Trophoblast cell (in vitro differentiated cells and primary cell): ENCODE data around the gene COX6A1.

Experiments used
- DNase-seq, 2 donors: peaks; one replicate each; pipeline ENCODE4 v3.0.0-alpha.2; 2016
- H2AFZ ChIP-seq: 2 replicates; pipeline ENCODE4 v1.6.1; 2013; ENCODE audit warnings: low read length, moderate library complexity, mild to moderate bottlenecking; ENCODE audit not compliant: insufficient read depth, poor library complexity
- H2AK5ac ChIP-seq: 2 replicates; pipeline ENCODE4 v1.6.1; 2013; ENCODE audit warnings: mild to moderate bottlenecking, low read length
- H2BK120ac ChIP-seq: 2 replicates; pipeline ENCODE4 v1.6.1; 2013; ENCODE audit warnings: low read length, mild to moderate bottlenecking, moderate library complexity; ENCODE audit not compliant: insufficient read depth, poor library complexity
- H2BK12ac ChIP-seq: 2 replicates; pipeline ENCODE4 v1.6.1; 2013; ENCODE audit warnings: mild to moderate bottlenecking, low read length, moderate library complexity
- H2BK5ac ChIP-seq: 2 replicates; pipeline ENCODE4 v1.6.1; 2013; ENCODE audit warnings: low read length, low read depth, moderate library complexity, mild to moderate bottlenecking; ENCODE audit not compliant: poor library complexity
- H3K14ac ChIP-seq: 2 replicates; pipeline ENCODE4 v1.6.1; 2013; ENCODE audit warnings: mild to moderate bottlenecking, low read length
- H3K18ac ChIP-seq: 2 replicates; pipeline ENCODE4 v1.6.1; 2013; ENCODE audit warnings: mild to moderate bottlenecking, low read length
- H3K23ac ChIP-seq: 2 replicates; pipeline ENCODE4 v1.6.1; 2013; ENCODE audit warnings: low read length
- H3K27ac ChIP-seq: 2 replicates; pipeline ENCODE4 v1.5.1; 2013; ENCODE audit warnings: low read depth, mild to moderate bottlenecking, inconsistent platforms, low read length, moderate library complexity
- H3K27me3 ChIP-seq: 2 replicates; pipeline ENCODE4 v1.6.1; 2013; ENCODE audit warnings: inconsistent platforms, mild to moderate bottlenecking, low read length, moderate library complexity; ENCODE audit not compliant: insufficient read depth
- H3K36me3 ChIP-seq, 2 experiments: 1 replicate in 1 of 2; 2 replicates in 1 of 2; pipeline ENCODE4 v1.6.1; 2013; ENCODE audit warnings: low read length in 2 of 2, mild to moderate bottlenecking in 2 of 2, moderate library complexity in 1 of 2; ENCODE audit not compliant: insufficient read depth in 2 of 2, control insufficient read depth in 1 of 2
- H3K4ac ChIP-seq: 2 replicates; pipeline ENCODE4 v1.6.1; 2013; ENCODE audit warnings: low read depth, mild to moderate bottlenecking, low read length, moderate library complexity
- H3K4me1 ChIP-seq, 2 experiments: 1 replicate in 1 of 2; 2 replicates in 1 of 2; pipeline ENCODE4 v1.6.1; 2013; ENCODE audit warnings: low read length in 2 of 2, mild to moderate bottlenecking in 2 of 2, moderate library complexity in 1 of 2; ENCODE audit not compliant: insufficient read depth in 2 of 2, control insufficient read depth in 1 of 2
- H3K4me2 ChIP-seq: 2 replicates; pipeline ENCODE4 v1.6.1; 2013; ENCODE audit warnings: inconsistent platforms, mild to moderate bottlenecking, low read length, moderate library complexity
- H3K4me3 ChIP-seq: 2 replicates; pipeline ENCODE4 v1.5.1; 2013; ENCODE audit warnings: mild to moderate bottlenecking, low read depth, low read length, inconsistent platforms
- H3K79me1 ChIP-seq: one replicate; pipeline ENCODE4 v1.6.1; 2013; ENCODE audit warnings: low read length
- H3K79me2 ChIP-seq: 2 replicates; pipeline ENCODE4 v1.6.1; 2013; ENCODE audit warnings: low read length, mild to moderate bottlenecking; ENCODE audit not compliant: control insufficient read depth, insufficient read depth, poor library complexity
- H3K9ac ChIP-seq: 2 replicates; pipeline ENCODE4 v1.6.1; 2013; ENCODE audit warnings: mild to moderate bottlenecking, low read length
- H3K9me3 ChIP-seq: 2 replicates; pipeline ENCODE4 v1.6.1; 2013; ENCODE audit warnings: low read depth, mild to moderate bottlenecking, control low read depth, inconsistent platforms, low read length; ENCODE audit not compliant: insufficient read depth
- H4K12ac ChIP-seq: 2 replicates; pipeline ENCODE4 v1.6.1; 2013; ENCODE audit warnings: low read depth, mild to moderate bottlenecking, low read length, moderate library complexity
- H4K8ac ChIP-seq: 2 replicates; pipeline ENCODE4 v1.6.1; 2013; ENCODE audit warnings: low read depth, mild to moderate bottlenecking, low read length, moderate library complexity
- H4K91ac ChIP-seq: one replicate; pipeline ENCODE4 v1.6.1; 2013; ENCODE audit warnings: low read depth, mild to moderate bottlenecking, low read length, moderate library complexity
- WGBS: extraction: QIAGEN DNeasy Blood & Tissue Kit; methylation state at CpG from one replicate; pipeline ENCODE4 v1.1.7; 2013; ENCODE audit warnings: missing lambda C conversion rate; ENCODE audit not compliant: insufficient read length, insufficient coverage; ENCODE audit errors: extremely low coverage; 5-methylcytosine and 5-hydroxymethylcytosine counted together

The COX6A1 gene

GRCh38 chr12:120417917-120418580 lies 19.9 kb upstream of the COX6A1 start:
- Histone ChIP-seq H3K9ac (no peak overlapping the region), H2BK5ac (no peak overlapping the region), H3K36me3 (no peaks in the 10 kb centered on the region), H2BK12ac (no peak overlapping the region), H4K91ac (no peak overlapping the region), H3K27ac (no peak overlapping the region), H3K23ac (no peak overlapping the region), H3K4me3 (no peak overlapping the region), H3K27me3 (no peaks in the 10 kb centered on the region), H3K79me1 (no peaks in the 10 kb centered on the region), H3K18ac (no peak overlapping the region), H3K4ac (no peak overlapping the region), H3K4me2 (no peak overlapping the region), H3K14ac (no peak overlapping the region), H2BK120ac (no peak overlapping the region), H2AFZ (no peak overlapping the region), H4K8ac (no peak overlapping the region), H4K12ac (no peak overlapping the region), H3K9me3 (no peaks in the 10 kb centered on the region), H2AK5ac (no peak overlapping the region), H3K4me1 (peaks cover 3 to 5% of the 10 kb centered on the region in 2 experiments), H3K79me2 (no peaks in the 10 kb centered on the region)
- no peak for DNase-seq
- WGBS, result no CpG with 5 or more reads among the region's 4 CpGs

- Histone ChIP-seq H3K79me1 (no peaks in the 10 kb centered on the region), H3K79me2 (no peaks in the 10 kb centered on the region), H3K14ac (no peak overlapping the region), H4K8ac (no peak overlapping the region), H2BK120ac (no peak overlapping the region), H3K18ac (no peak overlapping the region), H3K27me3 (no peaks in the 10 kb centered on the region), H2AFZ (no peak overlapping the region), H3K4me2 (no peak overlapping the region), H4K12ac (no peak overlapping the region), H3K9ac (no peak overlapping the region), H4K91ac (no peak overlapping the region), H2BK12ac (no peak overlapping the region), H3K23ac (no peak overlapping the region), H3K36me3 (no peaks in the 10 kb centered on the region), H2BK5ac (no peak overlapping the region), H3K4me1 (no peaks in the 10 kb centered on the region), H3K27ac (no peak overlapping the region), H3K9me3 (no peaks in the 10 kb centered on the region), H3K4ac (no peak overlapping the region), H3K4me3 (no peak overlapping the region), H2AK5ac (no peak overlapping the region)
- no peak for DNase-seq
- WGBS, result no CpG with 5 or more reads among the region's 4 CpGs
Observed at GRCh38 chr12:120421701-120422100, 16.2 kb upstream of the COX6A1 start.

GRCh38 chr12:120422892-120423456 lies 14.9 kb upstream of the COX6A1 start:
- WGBS, result no CpG with 5 or more reads among the region's 7 CpGs
- Histone ChIP-seq H3K79me2 (no peaks in the 10 kb centered on the region), H3K9ac (no peak overlapping the region), H3K23ac (no peak overlapping the region), H4K91ac (no peak overlapping the region), H3K27me3 (no peaks in the 10 kb centered on the region), H4K12ac (no peak overlapping the region), H2BK120ac (no peak overlapping the region), H3K4ac (no peak overlapping the region), H3K18ac (no peak overlapping the region), H3K9me3 (no peaks in the 10 kb centered on the region), H2BK5ac (no peak overlapping the region), H2AFZ (no peak overlapping the region), H3K79me1 (no peaks in the 10 kb centered on the region), H3K14ac (no peak overlapping the region), H3K27ac (no peak overlapping the region), H2BK12ac (no peak overlapping the region), H3K36me3 (no peaks in the 10 kb centered on the region), H2AK5ac (no peak overlapping the region), H4K8ac (no peak overlapping the region), H3K4me3 (no peak overlapping the region), H3K4me2 (no peak overlapping the region), H3K4me1 (no peaks in the 10 kb centered on the region)
- DNase-seq, result no peak

- H3K4me3 ChIP-seq, result no peak overlapping the region
- H3K27ac ChIP-seq, result no peak overlapping the region
- no peak overlapping the region for H3K4ac ChIP-seq
- no peak overlapping the region for H3K18ac ChIP-seq
- no peak overlapping the region for H2AK5ac ChIP-seq
- no peak overlapping the region for H2BK120ac ChIP-seq
- H3K14ac ChIP-seq, result no peak overlapping the region
- H3K23ac ChIP-seq, result no peak overlapping the region
- no peak overlapping the region for H4K91ac ChIP-seq
- peaks cover 0 to 2% of the 10 kb centered on the region in 2 experiments for H3K4me1 ChIP-seq
- no peak overlapping the region for H2BK12ac ChIP-seq
- H2BK5ac ChIP-seq, result no peak overlapping the region
- H4K8ac ChIP-seq, result no peak overlapping the region
- no peak overlapping the region for H2AFZ ChIP-seq
- no peaks in the 10 kb centered on the region for H3K9me3 ChIP-seq
- no peaks in the 10 kb centered on the region for H3K27me3 ChIP-seq
- H4K12ac ChIP-seq, result no peak overlapping the region
- peak overlapping the region; percentile 19 for H3K9ac ChIP-seq
- no peaks in the 10 kb centered on the region for H3K36me3 ChIP-seq
- H3K4me2 ChIP-seq, result no peak overlapping the region
- no peaks in the 10 kb centered on the region for H3K79me1 ChIP-seq
- no peak for DNase-seq
- WGBS, result no CpG with 5 or more reads among the region's 3 CpGs
- H3K79me2 ChIP-seq, result no peaks in the 10 kb centered on the region
Observed at GRCh38 chr12:120425797-120426196, 12.1 kb upstream of the COX6A1 start.
